GM06990 (cell line): ENCODE data around the gene EFCAB8.

ENCODE experiments used
- DNase-seq: peaks from one replicate; pipeline ENCODE4 v3.0.0-alpha.2; 2011; ENCODE audit not compliant: insufficient read length; ENCODE audit errors: extremely low read depth
- H3K27me3 ChIP-seq: replicated peaks from 2 replicates; pipeline ENCODE4 v1.6.0; 2011; ENCODE audit warnings: low read length; ENCODE audit not compliant: control insufficient read depth, insufficient read depth
- H3K36me3 ChIP-seq: 2 replicates; pipeline ENCODE4 v1.5.1; 2011; ENCODE audit warnings: low read length; ENCODE audit not compliant: control insufficient read depth, insufficient read depth
- H3K4me3 ChIP-seq: replicated peaks from 2 replicates; pipeline ENCODE4 v1.5.1; 2011; ENCODE audit warnings: low read depth, mild to moderate bottlenecking, control low read depth, low read length
- CTCF ChIP-seq: IDR thresholded peaks from 2 replicates; pipeline ENCODE4 v1.5.1; 2011; ENCODE audit warnings: low read length, control low read depth, mild to moderate bottlenecking, inconsistent platforms; ENCODE audit not compliant: insufficient read depth, poor library complexity, severe bottlenecking

The EFCAB8 gene

GRCh38 chr20:33008336-33009213 is 149.9 kb downstream of the EFCAB8 start:
- TF ChIP-seq CTCF: no peak
- DNase-seq: no peak
- H3K27me3 ChIP-seq: no peaks in the 10 kb centered on the region

GRCh38 chr20:33009214-33010132 is 150.8 kb downstream of the EFCAB8 start:
- Histone ChIP-seq H3K4me3 (no peak overlapping the region), H3K36me3 (no peaks in the 10 kb centered on the region), H3K27me3 (no peaks in the 10 kb centered on the region)
- no peak for DNase-seq
- no peak for TF ChIP-seq CTCF

More at GRCh38 chr20:33008336-33009213, 149.9 kb downstream of the EFCAB8 start:
- H3K4me3 ChIP-seq: no peak overlapping the region
- no peaks in the 10 kb centered on the region for H3K36me3 ChIP-seq

GRCh38 chr20:33010133-33010504 is 151.4 kb downstream of the EFCAB8 start:
- Histone ChIP-seq H3K4me3 (no peak overlapping the region), H3K27me3 (no peaks in the 10 kb centered on the region), H3K36me3 (no peaks in the 10 kb centered on the region)
- DNase-seq: no peak
- TF ChIP-seq CTCF: no peak

- H3K27me3 ChIP-seq: no peaks in the 10 kb centered on the region
These were observed 152.1 kb downstream of the EFCAB8 start for GRCh38 chr20:33010674-33011449.

More at GRCh38 chr20:33010674-33011449, 152.1 kb downstream of the EFCAB8 start:
- no peak for TF ChIP-seq CTCF
- H3K4me3 ChIP-seq: no peak overlapping the region
- H3K36me3 ChIP-seq: no peaks in the 10 kb centered on the region
- no peak for DNase-seq
